Forelimb muscle (tissue), 1 donor: ENCODE data around the gene KCNK7. TPM values are rescaled to one million over a fixed set of nuclear protein-coding genes. Genes with fewer than 3 reads are reported as not detected.

Source experiments
- DNase-seq: peaks from one replicate; pipeline ENCODE4 v3.0.0-alpha.2; 2013; ENCODE audit warnings: low read depth
- polyA plus RNA-seq: library from polyadenylated mRNA; unstranded; fragments of 120-200 nt; gene quantifications from one replicate; pipeline ENCODE4 v1.2.1, GENCODE V29; 2013; ENCODE audit not compliant: insufficient read length

The KCNK7 gene
- polyA plus RNA-seq, 1 donor = 1.4 TPM

- DNase-seq = no peak
Measured at GRCh38 chr11:65588199-65589054, 7.2 kb downstream of the KCNK7 start.

GRCh38 chr11:65586676-65587075 is 8.9 kb downstream of the KCNK7 start:
- DNase-seq = no peak

GRCh38 chr11:65586247-65586630 is 9.4 kb downstream of the KCNK7 start:
- DNase-seq = no peak

- DNase-seq = no peak
Measured at GRCh38 chr11:65585396-65586246, 10.0 kb downstream of the KCNK7 start.

DNA sequence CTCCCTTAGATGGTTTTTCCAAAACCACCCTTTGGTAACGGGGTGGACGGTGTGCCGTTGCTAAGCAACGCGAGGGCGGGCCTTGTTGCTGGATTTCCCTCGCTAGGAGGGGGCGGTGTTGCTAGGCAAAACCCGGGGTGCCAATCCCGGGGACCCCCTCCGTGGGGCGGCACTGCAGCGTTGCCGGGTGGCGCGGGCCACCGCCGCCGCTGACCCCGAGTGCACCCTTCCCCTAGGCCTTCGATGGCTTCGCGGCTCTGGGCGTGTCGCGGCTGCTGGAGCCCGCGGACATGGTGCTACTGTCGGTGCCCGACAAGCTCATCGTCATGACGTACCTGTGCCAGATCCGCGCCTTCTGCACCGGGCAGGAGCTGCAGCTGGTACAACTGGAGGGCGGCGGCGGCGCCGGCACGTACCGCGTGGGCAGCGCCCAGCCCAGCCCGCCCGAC is 10.9 kb downstream of the KCNK7 start:
- DNase-seq = no peak

DNA sequence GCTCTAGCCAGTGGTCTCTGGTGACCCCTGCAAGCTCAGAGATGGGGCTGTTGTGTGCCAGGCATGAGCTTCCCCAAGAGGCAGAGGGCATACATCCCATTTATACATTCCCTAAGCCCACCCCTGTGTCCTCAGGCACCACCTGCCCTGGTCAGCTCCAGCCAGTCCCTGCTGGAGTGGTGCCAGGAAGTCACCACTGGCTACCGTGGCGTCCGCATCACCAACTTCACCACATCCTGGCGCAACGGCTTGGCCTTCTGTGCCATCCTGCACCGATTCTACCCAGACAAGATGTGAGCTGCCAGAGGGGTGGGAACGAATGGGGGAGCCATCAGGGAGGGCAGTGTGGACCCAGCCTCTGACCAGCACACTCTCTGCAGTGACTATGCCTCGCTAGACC is 11.5 kb downstream of the KCNK7 start:
- DNase-seq = no peak

DNA sequence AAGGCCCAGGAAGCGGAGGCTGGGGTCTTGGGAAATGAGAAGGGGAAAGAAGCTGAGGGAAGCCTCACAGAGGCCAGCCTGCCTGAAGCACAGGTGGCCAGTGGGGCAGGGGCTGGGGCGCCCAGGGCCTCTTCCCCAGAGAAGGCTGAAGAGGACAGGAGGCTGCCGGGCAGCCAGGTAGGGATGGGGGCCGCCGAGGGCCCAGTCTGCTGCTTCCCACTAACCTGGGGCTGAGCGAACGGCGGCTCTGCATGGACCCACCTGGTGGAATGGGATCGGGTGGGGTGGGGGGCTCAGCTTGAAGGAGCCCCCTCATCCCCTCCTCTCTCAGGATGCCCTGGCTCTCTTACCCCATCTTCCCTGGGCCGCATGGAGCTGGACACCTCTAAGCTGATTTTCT is 12.0 kb downstream of the KCNK7 start:
- no peak for DNase-seq

DNA sequence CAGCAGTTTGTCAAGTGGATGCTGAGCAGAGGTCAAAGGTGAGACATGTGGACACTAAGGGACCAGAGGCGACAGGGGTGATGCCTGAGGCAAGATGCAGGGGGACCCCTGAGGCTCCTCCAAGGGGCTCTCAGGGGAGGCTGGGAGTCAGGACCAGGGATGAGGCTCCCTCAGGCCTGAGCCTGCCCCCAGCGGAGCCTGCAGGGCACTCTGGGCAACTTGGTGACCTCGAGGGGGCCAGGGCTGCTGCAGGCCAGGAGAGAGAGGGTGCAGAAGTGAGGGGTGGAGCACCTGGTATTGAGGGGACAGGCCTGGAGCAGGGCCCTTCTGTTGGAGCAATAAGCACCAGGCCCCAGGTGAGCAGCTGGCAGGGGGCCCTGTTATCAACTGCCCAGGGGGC is 13.7 kb downstream of the KCNK7 start:
- no peak for DNase-seq

GRCh38 chr11:65580756-65581155 is 14.8 kb downstream of the KCNK7 start:
- no peak for DNase-seq

DNA sequence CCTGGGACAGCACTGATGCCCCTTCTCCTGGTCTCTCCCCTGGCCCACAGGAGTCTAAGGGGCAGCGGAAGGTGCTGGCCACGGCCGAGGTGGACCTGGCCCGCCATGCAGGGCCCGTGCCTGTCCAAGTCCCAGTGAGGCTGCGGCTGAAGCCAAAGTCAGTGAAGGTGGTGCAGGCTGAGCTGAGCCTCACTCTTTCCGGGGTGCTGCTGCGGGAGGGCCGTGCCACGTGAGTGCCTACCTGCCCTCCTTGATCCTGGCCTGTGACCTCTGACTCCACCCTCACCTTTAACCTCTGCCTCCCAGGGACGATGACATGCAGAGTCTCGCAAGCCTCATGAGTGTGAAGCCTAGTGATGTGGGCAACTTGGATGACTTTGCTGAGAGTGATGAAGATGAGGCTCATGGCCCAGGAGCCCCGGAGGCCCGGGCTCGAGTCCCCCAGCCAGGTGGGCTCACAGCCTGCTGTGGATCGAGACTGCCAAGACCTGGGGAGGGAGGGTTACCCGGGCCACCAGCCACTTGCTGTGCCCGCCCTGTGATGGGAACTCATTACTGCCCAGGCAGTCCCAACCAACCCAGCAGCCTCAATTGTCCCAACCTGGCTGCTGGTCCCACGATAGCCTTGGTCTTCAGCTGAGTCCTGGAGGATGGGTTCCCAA is 15.4 kb downstream of the KCNK7 start:
- no peak for DNase-seq

DNA sequence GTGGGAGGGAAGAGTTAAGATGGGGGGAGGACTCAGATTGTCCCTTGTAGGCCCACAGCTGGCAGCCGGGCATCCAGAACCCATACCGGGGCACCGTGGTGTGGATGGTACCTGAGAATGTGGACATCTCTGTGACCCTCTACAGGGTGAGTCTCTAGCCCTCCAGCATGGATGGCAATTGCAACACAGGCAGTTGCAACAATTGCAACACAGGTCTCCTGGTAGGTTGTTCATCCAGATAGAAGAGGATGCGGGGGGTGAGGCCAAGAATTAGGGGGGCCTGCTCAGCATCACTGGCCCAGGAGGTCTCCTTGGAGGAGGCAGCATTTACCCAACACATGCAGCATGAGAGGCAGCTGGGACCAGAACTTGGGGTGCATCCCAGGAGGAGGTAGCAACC is 16.3 kb downstream of the KCNK7 start:
- no peak for DNase-seq

DNA sequence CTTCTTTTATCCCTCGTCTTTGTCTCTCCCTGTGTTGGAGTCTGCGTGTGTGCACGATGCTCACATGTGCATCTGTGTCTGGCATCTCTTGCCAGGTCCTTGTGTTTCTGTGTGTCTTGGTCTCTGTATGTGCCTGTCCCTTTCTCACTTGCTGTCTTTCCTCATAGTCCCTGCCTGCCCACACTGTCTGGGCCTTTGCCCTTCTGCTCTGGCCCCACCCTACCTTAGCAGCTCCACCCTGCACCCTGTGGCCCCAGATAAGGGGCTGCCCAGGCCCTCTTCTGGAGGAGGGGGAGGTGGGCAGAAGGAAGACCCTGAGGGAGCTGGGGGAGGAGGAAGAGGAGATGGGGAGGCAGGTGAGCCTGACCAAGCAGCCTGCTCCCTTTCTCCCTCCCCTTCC is 16.9 kb downstream of the KCNK7 start:
- no peak for DNase-seq

DNA sequence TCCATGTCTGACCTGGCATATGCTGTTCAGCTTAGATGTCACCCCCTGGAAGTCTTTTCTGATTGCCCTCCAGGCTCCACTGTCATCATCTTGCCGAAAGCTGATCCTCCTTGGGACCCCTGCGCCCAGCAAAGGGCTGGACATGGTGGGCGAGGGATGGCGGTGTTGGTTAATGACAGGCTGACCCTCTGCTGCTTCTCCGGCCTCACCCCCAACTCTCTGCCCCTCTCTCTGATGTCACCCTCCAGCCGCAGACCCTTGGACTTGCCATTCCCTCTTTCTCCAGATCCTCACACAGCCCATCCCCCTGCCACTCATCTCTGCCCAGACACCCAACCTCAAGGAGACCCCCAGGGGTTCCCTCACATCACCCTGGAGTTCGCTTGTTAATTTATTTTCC is 17.5 kb downstream of the KCNK7 start:
- DNase-seq = no peak

DNA sequence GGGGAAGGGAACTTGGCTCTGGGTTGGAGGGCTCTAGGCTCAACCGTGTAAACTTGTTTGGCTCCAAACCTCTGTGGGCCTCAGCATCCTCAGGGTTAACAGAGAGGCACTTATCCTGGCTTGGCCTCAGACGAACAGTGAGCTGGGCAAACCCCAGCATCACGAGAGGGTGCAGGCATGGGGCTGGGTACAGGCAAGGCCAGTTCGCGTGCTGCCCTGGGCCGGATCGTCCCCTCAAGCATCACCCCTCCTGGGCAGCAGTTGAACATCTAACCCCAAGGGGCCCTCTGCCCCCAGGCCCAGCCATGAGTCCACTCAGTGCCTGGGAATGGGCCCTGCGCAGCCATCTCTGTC is 17.9 kb downstream of the KCNK7 start:
- no peak for DNase-seq

- no peak for DNase-seq
Measured at GRCh38 chr11:65576867-65577755, 18.5 kb downstream of the KCNK7 start.

DNA sequence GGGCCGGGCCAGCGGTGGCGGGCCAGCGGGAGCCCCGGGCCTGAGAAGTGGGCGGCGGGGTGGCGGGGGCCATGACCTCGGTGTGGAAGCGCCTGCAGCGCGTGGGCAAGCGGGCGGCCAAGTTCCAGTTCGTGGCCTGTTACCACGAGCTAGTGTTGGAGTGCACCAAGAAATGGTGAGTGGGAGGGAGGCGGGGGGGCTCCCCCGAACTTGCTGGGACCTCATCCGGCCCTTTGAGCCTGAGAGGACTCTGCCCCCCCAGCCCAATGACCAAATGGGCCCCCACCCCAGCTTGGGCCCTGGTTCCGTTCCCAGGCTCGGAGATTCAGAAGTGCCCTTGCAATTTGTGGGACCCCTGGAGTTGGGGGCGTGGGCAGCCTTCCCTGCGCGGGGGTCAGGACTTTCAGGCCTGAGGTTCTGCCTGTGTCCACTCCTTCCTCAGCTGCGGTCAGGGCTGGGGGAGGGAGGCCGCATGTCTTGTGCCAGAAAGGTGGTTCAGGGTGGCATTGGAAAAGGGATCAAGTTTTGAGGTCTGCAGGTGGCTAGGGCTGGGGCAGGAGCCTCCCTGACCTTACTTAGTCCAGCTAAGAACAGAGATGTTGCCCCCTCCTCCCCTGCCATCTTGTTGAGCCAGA is 19.3 kb downstream of the KCNK7 start:
- DNase-seq = no peak

DNA sequence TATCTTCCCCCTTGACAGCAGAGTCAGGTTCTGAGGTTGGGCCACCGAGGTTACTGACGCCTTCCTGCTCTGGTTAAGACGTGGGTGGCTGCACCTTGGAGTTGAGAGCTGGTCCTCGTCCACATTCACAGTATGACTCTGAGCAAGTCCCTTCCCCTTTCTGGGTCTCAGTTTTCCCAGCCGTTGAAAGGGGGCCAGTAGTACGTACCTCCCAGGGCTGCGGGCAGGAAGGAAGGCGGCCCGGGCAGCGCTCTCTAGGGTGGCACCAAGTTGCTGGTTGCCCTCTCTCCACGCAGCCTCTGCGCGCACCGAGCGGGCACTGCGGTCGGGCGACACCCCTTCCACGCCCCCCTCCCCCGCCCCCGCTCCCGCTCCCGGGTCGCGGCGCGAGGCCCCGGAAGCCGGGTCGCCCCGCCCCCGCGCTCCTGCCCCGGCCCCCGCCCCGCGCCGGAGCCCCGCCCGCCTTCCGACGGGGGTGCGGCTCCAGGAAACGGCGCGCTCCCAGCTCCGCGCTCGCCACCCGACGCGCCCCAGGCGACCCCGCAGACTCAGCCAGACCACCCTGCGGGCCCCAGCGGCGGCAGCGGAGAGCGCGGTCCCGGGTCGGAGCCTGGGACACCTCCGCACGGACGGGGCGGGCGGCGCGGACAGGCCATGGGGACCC is 19.9 kb downstream of the KCNK7 start, which contains the start of gene EHBP1L1:
Gene EHBP1L1, plus strand, starts transcription at position 486 of the 664 bp plus-strand sequence. CDS start 250 bp downstream, outside the sequence.
- no peak for DNase-seq

DNA sequence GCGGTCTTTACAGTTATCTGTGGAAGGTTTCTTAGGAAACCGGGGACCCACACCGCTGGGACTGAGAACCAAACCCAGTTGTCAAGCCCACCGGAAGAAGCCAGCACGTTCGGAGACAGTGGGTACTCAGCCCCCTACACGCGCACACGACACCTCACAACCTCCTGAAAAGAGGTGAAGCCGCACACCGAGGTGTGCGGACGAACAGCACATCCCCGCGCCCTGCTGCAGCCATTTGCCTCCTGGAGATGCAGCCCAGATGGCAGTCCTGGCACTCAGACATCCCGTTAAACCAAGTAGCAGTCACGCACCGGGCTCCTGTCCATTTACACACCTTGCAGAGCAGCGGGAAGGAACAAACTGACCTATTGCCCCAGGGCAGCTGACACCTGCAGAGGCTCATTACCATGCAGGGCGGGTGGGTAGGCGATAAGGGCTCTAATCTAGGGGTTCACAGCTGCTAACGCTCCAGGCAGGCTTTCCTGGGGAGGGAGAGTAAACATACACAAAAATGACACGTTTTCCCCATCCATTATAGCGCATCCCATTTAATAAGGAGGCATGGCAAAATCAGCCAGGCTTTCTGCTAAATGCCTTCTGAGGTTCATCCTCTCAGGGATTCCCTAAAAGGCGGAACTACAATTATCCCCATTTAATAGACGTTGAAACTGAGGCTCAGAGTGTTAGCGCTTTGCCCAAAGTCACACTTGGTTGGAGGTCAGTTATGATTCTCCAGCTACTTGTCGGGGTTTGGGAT is 20.6 kb downstream of the KCNK7 start:
- DNase-seq = no peak

DNA sequence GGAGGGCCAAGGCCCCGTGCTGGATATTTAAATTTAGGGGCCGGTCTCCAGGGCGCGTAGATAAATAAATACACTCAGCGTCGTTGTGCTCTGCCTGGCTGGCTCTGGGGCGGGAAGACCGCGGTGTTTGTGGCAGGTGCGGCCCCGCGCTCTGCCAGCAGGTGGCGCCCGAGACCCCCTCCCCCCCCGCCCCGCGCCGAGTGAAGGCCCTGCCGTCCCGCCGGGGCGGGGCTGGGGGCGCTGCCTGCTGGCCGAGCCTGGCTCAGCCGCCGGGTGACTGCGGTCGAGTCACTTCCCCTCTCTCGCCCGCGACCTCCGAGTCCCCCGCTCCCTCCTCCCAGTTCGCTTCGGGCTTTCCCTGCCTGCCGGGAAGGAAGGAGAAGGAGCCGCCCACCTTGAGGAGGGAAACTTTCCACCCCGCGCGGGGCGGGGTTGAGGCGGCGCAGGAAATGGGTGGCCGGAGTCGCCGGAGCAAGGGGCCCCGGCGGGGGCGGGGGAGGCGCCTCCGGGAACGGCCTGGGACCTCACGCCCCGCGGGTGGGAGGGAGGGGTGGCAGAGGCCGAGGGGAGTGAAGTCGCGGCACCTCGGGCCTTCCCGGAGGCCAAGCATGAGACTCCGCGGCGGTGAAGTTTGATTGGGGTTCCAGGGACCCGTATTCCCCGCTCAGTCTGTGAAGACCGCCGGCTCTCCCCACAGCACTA is 21.3 kb downstream of the KCNK7 start:
- peak; percentile 77 for DNase-seq
